Muscle of leg (tissue), 11 donors: ENCODE data around the gene SMYD5. TPM values are rescaled to one million over a fixed set of nuclear protein-coding genes. Genes with fewer than 3 reads are reported as not detected.
"Not testable (repeated sequence)": the region's sequence is repeated elsewhere in the genome, so short reads cannot be mapped to it uniquely, and the experiment has no call there.

Source experiments
- DNase-seq: peaks from one replicate; pipeline ENCODE4 v3.0.0; 2013
- H3K27ac ChIP-seq: one replicate; pipeline ENCODE4 v1.5.1; 2013; ENCODE audit warnings: mild to moderate bottlenecking, low read length, control low read depth
- H3K27me3 ChIP-seq: one replicate; pipeline ENCODE4 v1.6.1; 2013; ENCODE audit warnings: low read length; ENCODE audit not compliant: control insufficient read depth, insufficient read depth
- H3K36me3 ChIP-seq: one replicate; pipeline ENCODE4 v1.6.1; 2013; ENCODE audit warnings: low read length; ENCODE audit not compliant: control insufficient read depth, insufficient read depth
- H3K4me1 ChIP-seq: one replicate; pipeline ENCODE4 v1.6.1; 2013; ENCODE audit warnings: low read length; ENCODE audit not compliant: control insufficient read depth, insufficient read depth
- H3K4me3 ChIP-seq: one replicate; pipeline ENCODE4 v1.5.1; 2013; ENCODE audit warnings: low read length, control low read depth
- H3K9me3 ChIP-seq: replicated peaks from 2 replicates; pipeline ENCODE4 v1.6.1; 2013; ENCODE audit warnings: low read depth, low read length; ENCODE audit not compliant: control insufficient read depth
- WGBS: methylation state at CpG from one replicate; pipeline ENCODE4 v1.1.5; 2013; ENCODE audit warnings: missing lambda C conversion rate; ENCODE audit not compliant: insufficient coverage; 5-methylcytosine and 5-hydroxymethylcytosine counted together
- polyA plus RNA-seq, 8 donors: library from polyadenylated mRNA; unstranded; fragments of 120-200 nt; gene quantifications; one replicate each; pipeline versions ENCODE4 v1.2.1 to v1.2.3, GENCODE V29; 2013; ENCODE audit warnings: inconsistent platforms in 1 of 8, low replicate concordance in 1 of 8; ENCODE audit not compliant: insufficient read length in 8 of 8, insufficient read depth in 1 of 8
- total RNA-seq: library from RNA; stranded (reverse); fragments of 120-200 nt; gene quantifications from one replicate; pipeline ENCODE4 v1.2.4, GENCODE V29; 2013

Gene SMYD5
- total and polyA plus RNA-seq, 9 donors, result 26.2 to 35.6 (median 29.6) TPM

- no peaks in the 10 kb centered on the region for H3K4me1 ChIP-seq
- H3K27me3 ChIP-seq, result peaks cover 2% of the 10 kb centered on the region
- WGBS, result 69% methylated on average over 5 of the region's 8 CpGs
- no peak overlapping the region for H3K4me3 ChIP-seq
- H3K36me3 ChIP-seq, result peaks cover 22% of the 10 kb centered on the region
- no peak for DNase-seq
- no peak overlapping the region for H3K27ac ChIP-seq
- H3K9me3 ChIP-seq, result no peaks in the 10 kb centered on the region
Measured at GRCh38 chr2:73258186-73258912, 44.3 kb downstream of the SMYD5 start.

GRCh38 chr2:73258913-73259215 is 44.8 kb downstream of the SMYD5 start:
- Histone ChIP-seq H3K36me3 (peaks cover 18% of the 10 kb centered on the region), H3K4me3 (no peak overlapping the region), H3K9me3 (no peaks in the 10 kb centered on the region), H3K27ac (no peak overlapping the region), H3K4me1 (no peaks in the 10 kb centered on the region), H3K27me3 (peaks cover 2% of the 10 kb centered on the region)
- DNase-seq, result no peak
- 95% methylated on average over 9 of the region's 9 CpGs for WGBS

- Histone ChIP-seq H3K4me3 (no peak overlapping the region), H3K27me3 (peaks cover 2% of the 10 kb centered on the region), H3K27ac (no peak overlapping the region), H3K9me3 (no peaks in the 10 kb centered on the region), H3K4me1 (no peaks in the 10 kb centered on the region), H3K36me3 (peaks cover 14% of the 10 kb centered on the region)
- 82% methylated on average over 5 of the region's 8 CpGs for WGBS
- no peak for DNase-seq
Measured at GRCh38 chr2:73259276-73259675, 45.2 kb downstream of the SMYD5 start.

GRCh38 chr2:73259704-73260337 is 45.8 kb downstream of the SMYD5 start:
- DNase-seq, result no peak
- H3K4me1 ChIP-seq, result no peaks in the 10 kb centered on the region
- H3K9me3 ChIP-seq, result no peaks in the 10 kb centered on the region
- H3K36me3 ChIP-seq, result peaks cover 8% of the 10 kb centered on the region
- no peak overlapping the region for H3K27ac ChIP-seq
- WGBS, result 79% methylated on average over 4 of the region's 4 CpGs
- no peak overlapping the region for H3K4me3 ChIP-seq
- H3K27me3 ChIP-seq, result peaks cover 2% of the 10 kb centered on the region

GRCh38 chr2:73260338-73260984 is 46.4 kb downstream of the SMYD5 start:
- H3K36me3 ChIP-seq, result peaks cover 7% of the 10 kb centered on the region
- no peaks in the 10 kb centered on the region for H3K9me3 ChIP-seq
- peaks cover 2% of the 10 kb centered on the region for H3K27me3 ChIP-seq
- no peaks in the 10 kb centered on the region for H3K4me1 ChIP-seq
- DNase-seq, result peak; percentile 40
- 10% methylated on average over 10 of the region's 17 CpGs for WGBS
- no peak overlapping the region for H3K27ac ChIP-seq
- H3K4me3 ChIP-seq, result no peak overlapping the region

- H3K9me3 ChIP-seq, result no peaks in the 10 kb centered on the region
- peaks cover 7% of the 10 kb centered on the region for H3K27me3 ChIP-seq
- H3K4me1 ChIP-seq, result peaks cover 3% of the 10 kb centered on the region
- H3K27ac ChIP-seq, result no peak overlapping the region
- H3K4me3 ChIP-seq, result no peak overlapping the region
- no peaks in the 10 kb centered on the region for H3K36me3 ChIP-seq
- no CpG with 5 or more reads among the region's 4 CpGs for WGBS
- DNase-seq, result no peak
Measured at GRCh38 chr2:73262108-73262651, 48.1 kb downstream of the SMYD5 start.

GRCh38 chr2:73262691-73263429 is 48.8 kb downstream of the SMYD5 start:
- not testable (repeated sequence) for H3K4me1 ChIP-seq, H3K36me3 ChIP-seq, H3K9me3 ChIP-seq, H3K27me3 ChIP-seq, H3K27ac ChIP-seq, H3K4me3 ChIP-seq, DNase-seq
- 91% methylated on average over 5 of the region's 18 CpGs for WGBS

GRCh38 chr2:73263540-73264331 is 49.7 kb downstream of the SMYD5 start:
- H3K4me1 ChIP-seq, result peaks cover 3% of the 10 kb centered on the region
- WGBS, result 92% methylated on average over 12 of the region's 16 CpGs
- no peak for DNase-seq
- H3K27me3 ChIP-seq, result peaks cover 18% of the 10 kb centered on the region
- H3K36me3 ChIP-seq, result no peaks in the 10 kb centered on the region
- no peak overlapping the region for H3K4me3 ChIP-seq
- no peak overlapping the region for H3K27ac ChIP-seq
- H3K9me3 ChIP-seq, result no peaks in the 10 kb centered on the region

GRCh38 chr2:73264332-73264606 is 50.2 kb downstream of the SMYD5 start:
- H3K4me1 ChIP-seq, result peaks cover 3% of the 10 kb centered on the region
- WGBS, result 91% methylated on average over 9 of the region's 15 CpGs
- no peak for DNase-seq
- no peak overlapping the region for H3K4me3 ChIP-seq
- H3K9me3 ChIP-seq, result no peaks in the 10 kb centered on the region
- H3K27ac ChIP-seq, result no peak overlapping the region
- peaks cover 22% of the 10 kb centered on the region for H3K27me3 ChIP-seq
- no peaks in the 10 kb centered on the region for H3K36me3 ChIP-seq
